Peyer's patch (tissue), 4 donors: ENCODE data around the gene TET1.

Experiments used
- CTCF ChIP-seq, 6 experiments: fragments of 450-650 bp in 4 of 6; fragments of 200-600 bp in 2 of 6; sonication (generic) in 1 of 6; IDR thresholded peaks; one replicate each; pipeline ENCODE4 v1.5.1; 2017 to 2019; ENCODE audit warnings: antibody characterized with exemption in 6 of 6, mild to moderate bottlenecking in 3 of 6, moderate library complexity in 1 of 6
- POLR2A ChIP-seq, 2 donors: fragments of 450-650 bp; IDR thresholded peaks; one replicate each; pipeline ENCODE4 v1.5.1; 2017; ENCODE audit warnings: antibody characterized with exemption in 2 of 2, mild to moderate bottlenecking in 2 of 2, moderate library complexity in 2 of 2

GRCh38 chr10:68721673-68722335 is 161.7 kb downstream of the TET1 start:
- TF ChIP-seq CTCF (IDR thresholded peaks at IDR 0.05) = no peak
- no peak for TF ChIP-seq POLR2A (IDR thresholded peaks at IDR 0.05)
